Putamen (tissue), 1 donor: ENCODE results near the gene OVCH1.
"Not testable (repeated sequence)": the region's sequence is repeated elsewhere in the genome, so short reads cannot be mapped to it uniquely, and the experiment has no call there.

Experiments
- DNase-seq: peaks from one replicate; pipeline ENCODE4 v3.0.0-alpha.2; 2016; ENCODE audit warnings: low spot score

The OVCH1 gene

GRCh38 chr12:29503283-29503682 lies 5.8 kb upstream of the OVCH1 start:
- DNase-seq, result no peak

- DNase-seq, result no peak
Measured at GRCh38 chr12:29499235-29499634, 1.7 kb upstream of the OVCH1 start.

GRCh38 chr12:29492891-29493290 lies 4.6 kb downstream of the OVCH1 start:
- DNase-seq, result no peak

GRCh38 chr12:29486972-29487371 lies 10.5 kb downstream of the OVCH1 start:
- DNase-seq, result peak; percentile 73

GRCh38 chr12:29463198-29463597 lies 34.3 kb downstream of the OVCH1 start:
- DNase-seq, result no peak

GRCh38 chr12:29460082-29460481 lies 37.4 kb downstream of the OVCH1 start:
- no peak for DNase-seq

GRCh38 chr12:29455087-29455486 lies 42.4 kb downstream of the OVCH1 start:
- DNase-seq, result peak; percentile 93

GRCh38 chr12:29451888-29452287 lies 45.6 kb downstream of the OVCH1 start:
- no peak for DNase-seq

GRCh38 chr12:29448157-29448556 lies 49.3 kb downstream of the OVCH1 start:
- DNase-seq, result no peak

GRCh38 chr12:29447285-29447975 lies 50.1 kb downstream of the OVCH1 start:
- no peak for DNase-seq

GRCh38 chr12:29439506-29439905 lies 58.0 kb downstream of the OVCH1 start:
- no peak for DNase-seq

- no peak for DNase-seq
Measured at GRCh38 chr12:29438752-29439408, 58.6 kb downstream of the OVCH1 start.

- DNase-seq, result no peak
Measured at GRCh38 chr12:29437575-29437974, 59.9 kb downstream of the OVCH1 start.

- DNase-seq, result not testable (repeated sequence)
Measured at GRCh38 chr12:29436815-29437214, 60.7 kb downstream of the OVCH1 start.

- DNase-seq, result no peak
Measured at GRCh38 chr12:29431513-29431912, 66.0 kb downstream of the OVCH1 start.

GRCh38 chr12:29430716-29431044 lies 66.8 kb downstream of the OVCH1 start:
- DNase-seq, result no peak

GRCh38 chr12:29429999-29430715 lies 67.3 kb downstream of the OVCH1 start:
- no peak for DNase-seq

GRCh38 chr12:29428633-29429032 lies 68.9 kb downstream of the OVCH1 start:
- DNase-seq, result no peak

GRCh38 chr12:29427964-29428363 lies 69.5 kb downstream of the OVCH1 start:
- no peak for DNase-seq

- no peak for DNase-seq
Measured at GRCh38 chr12:29426498-29426897, 71.0 kb downstream of the OVCH1 start.

- DNase-seq, result no peak
Measured at GRCh38 chr12:29425722-29426121, 71.8 kb downstream of the OVCH1 start.

- no peak for DNase-seq
Measured at GRCh38 chr12:29416748-29417147, 80.7 kb downstream of the OVCH1 start.

GRCh38 chr12:29415111-29415510 lies 82.4 kb downstream of the OVCH1 start:
- no peak for DNase-seq
